GM18519 (cell line): ENCODE measurements around the gene LRRC4C.
"Not testable (repeated sequence)": the region's sequence is repeated elsewhere in the genome, so short reads cannot be mapped to it uniquely, and the experiment has no call there.

Experiments
- ATAC-seq: cut with Tn5 transposase; IDR thresholded peaks from one replicate; pipeline ENCODE4 v1.9.1; 2021; ENCODE audit warnings: mild to moderate bottlenecking, moderate library complexity; ENCODE audit not compliant: unreplicated experiment, low FRiP score

Gene LRRC4C

GRCh38 chr11:40223596-40224330 is 1235.7 kb downstream of the LRRC4C start:
- ATAC-seq: no peak

GRCh38 chr11:40219401-40219800 is 1240.1 kb downstream of the LRRC4C start:
- ATAC-seq: no peak

- ATAC-seq: no peak
Observed at GRCh38 chr11:40215556-40215955, 1243.9 kb downstream of the LRRC4C start.

GRCh38 chr11:40207416-40207815 is 1252.0 kb downstream of the LRRC4C start:
- no peak for ATAC-seq

GRCh38 chr11:40204228-40204627 is 1255.2 kb downstream of the LRRC4C start:
- ATAC-seq: no peak

GRCh38 chr11:40203606-40204005 is 1255.8 kb downstream of the LRRC4C start:
- ATAC-seq: no peak

GRCh38 chr11:40202589-40203270 is 1256.7 kb downstream of the LRRC4C start:
- no peak for ATAC-seq

GRCh38 chr11:40192590-40192989 is 1266.9 kb downstream of the LRRC4C start:
- ATAC-seq: not testable (repeated sequence)

GRCh38 chr11:40190294-40190693 is 1269.2 kb downstream of the LRRC4C start:
- ATAC-seq: no peak

GRCh38 chr11:40188848-40189247 is 1270.6 kb downstream of the LRRC4C start:
- ATAC-seq: no peak

GRCh38 chr11:40187295-40187694 is 1272.2 kb downstream of the LRRC4C start:
- ATAC-seq: no peak

GRCh38 chr11:40186437-40187263 is 1272.8 kb downstream of the LRRC4C start:
- no peak for ATAC-seq

GRCh38 chr11:40185793-40186192 is 1273.7 kb downstream of the LRRC4C start:
- no peak for ATAC-seq

- ATAC-seq: peak; percentile 75
Observed at GRCh38 chr11:40183073-40184064, 1276.1 kb downstream of the LRRC4C start.

GRCh38 chr11:40179541-40179940 is 1279.9 kb downstream of the LRRC4C start:
- ATAC-seq: no peak

GRCh38 chr11:40178470-40178869 is 1281.0 kb downstream of the LRRC4C start:
- no peak for ATAC-seq

GRCh38 chr11:40175980-40176379 is 1283.5 kb downstream of the LRRC4C start:
- ATAC-seq: no peak

- ATAC-seq: no peak
Observed at GRCh38 chr11:40170078-40170477, 1289.4 kb downstream of the LRRC4C start.

- ATAC-seq: no peak
Observed at GRCh38 chr11:40168414-40168813, 1291.0 kb downstream of the LRRC4C start.

- not testable (repeated sequence) for ATAC-seq
Observed at GRCh38 chr11:40167805-40168204, 1291.6 kb downstream of the LRRC4C start.
